WTC11 (cell line): ENCODE measurements around the gene PREX1.

Experiments
- CTCF ChIP-seq: fragments of 200-600 bp; IDR thresholded peaks from 2 replicates; pipeline ENCODE4 v1.8.0; 2022; ENCODE audit warnings: antibody characterized with exemption
- FOXP1 ChIP-seq: sonication (generic); formaldehyde crosslinking; IDR thresholded peaks from 2 replicates; pipeline ENCODE4 v1.8.0; 2022; ENCODE audit warnings: missing genetic modification reagents, mild to moderate bottlenecking, moderate library complexity, borderline replicate concordance
- JUN ChIP-seq: sonication (generic); formaldehyde crosslinking; IDR thresholded peaks from 2 replicates; pipeline ENCODE4 v1.8.0; 2023; ENCODE audit warnings: mild to moderate bottlenecking, missing genetic modification reagents
- KAT7 ChIP-seq: sonication (generic); formaldehyde crosslinking; IDR thresholded peaks from 2 replicates; pipeline ENCODE4 v1.8.1; 2023; ENCODE audit warnings: missing genetic modification reagents, mild to moderate bottlenecking, borderline replicate concordance
- SMAD4 ChIP-seq: sonication (generic); formaldehyde crosslinking; IDR thresholded peaks from 2 replicates; pipeline ENCODE4 v1.8.0; 2022; ENCODE audit warnings: mild to moderate bottlenecking, missing genetic modification reagents
- SP1 ChIP-seq: sonication (generic); formaldehyde crosslinking; conservative IDR thresholded peaks from 2 replicates; pipeline ENCODE4 v1.8.1; 2022; ENCODE audit warnings: missing genetic modification reagents
- ZNF219 ChIP-seq: sonication (generic); formaldehyde crosslinking; IDR thresholded peaks from 2 replicates; pipeline ENCODE4 v1.8.0; 2023; ENCODE audit warnings: missing genetic modification reagents, mild to moderate bottlenecking, borderline replicate concordance

GRCh38 chr20:48724382-48724781, 103.4 kb downstream of the PREX1 start:
- TF ChIP-seq FOXP1 (CRISPR knock-in tag): no peak
- TF ChIP-seq CTCF: no peak
- no peak for TF ChIP-seq KAT7
- no peak for TF ChIP-seq ZNF219 (CRISPR knock-in tag)
- TF ChIP-seq JUN (CRISPR knock-in tag): no peak
- TF ChIP-seq SMAD4 (CRISPR knock-in tag): no peak
- no peak for TF ChIP-seq SP1 (CRISPR knock-in tag)
